ENCODE results near the gene EEF1G.
"Not testable (repeated sequence)": the region's sequence is repeated elsewhere in the genome, so short reads cannot be mapped to it uniquely, and the experiment has no call there.

EEF1G gene

DNA sequence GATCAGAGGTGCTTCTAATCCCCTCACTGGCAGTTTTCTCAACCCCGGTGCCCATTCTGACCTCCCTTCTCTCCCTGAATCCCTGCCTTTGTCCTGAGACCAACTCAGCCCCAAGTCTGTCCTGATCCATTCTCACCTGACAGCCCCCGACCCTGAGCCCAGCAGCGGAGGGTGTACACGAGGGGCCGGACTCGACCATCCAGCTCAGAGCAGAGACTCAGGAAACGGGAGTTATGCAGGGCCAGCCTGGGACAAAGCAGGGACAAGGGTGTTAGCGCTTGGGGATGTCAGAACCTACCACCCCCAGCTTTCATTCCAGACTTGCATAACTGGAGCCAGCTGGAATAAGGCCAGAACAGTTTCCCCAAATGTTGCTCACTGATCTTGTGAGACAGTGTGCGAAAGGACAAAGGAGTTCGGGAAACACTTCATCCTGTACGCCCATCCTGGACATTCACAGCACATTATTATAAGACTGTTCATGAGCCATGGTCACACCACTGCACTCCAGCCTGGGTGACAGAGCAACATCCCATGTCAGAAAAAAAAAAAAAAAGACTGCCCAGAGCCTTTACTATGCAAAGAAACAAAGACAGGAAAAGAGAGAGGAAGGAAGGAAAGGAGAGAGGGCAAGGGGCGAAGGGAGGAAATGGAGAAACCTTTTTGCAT lies 3.5 kb upstream of the EEF1G start:
- DNase-seq (ENCODE audit: low read depth) = no peak

DNA sequence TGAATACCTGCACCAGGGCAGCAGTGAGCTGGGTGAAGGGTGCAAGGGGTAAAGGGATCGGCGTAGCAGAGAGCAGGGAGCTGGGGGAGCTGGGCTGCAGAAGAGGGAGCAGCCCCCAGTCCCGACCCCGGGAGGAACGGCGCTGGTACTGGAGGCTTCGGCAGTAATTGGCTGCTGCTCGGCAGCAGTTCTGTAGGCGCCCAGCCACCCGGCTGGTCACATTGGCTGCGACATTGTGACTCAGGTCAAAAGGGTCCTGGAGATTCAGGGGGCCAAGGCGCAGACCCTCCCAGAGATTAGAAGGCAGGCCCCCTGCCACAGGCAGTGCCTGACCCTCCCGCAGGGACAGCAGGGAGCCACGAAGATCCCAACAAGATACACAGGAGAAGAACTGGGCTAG lies 2.1 kb upstream of the EEF1G start:
- no peak for DNase-seq (ENCODE audit: low read depth)

DNA sequence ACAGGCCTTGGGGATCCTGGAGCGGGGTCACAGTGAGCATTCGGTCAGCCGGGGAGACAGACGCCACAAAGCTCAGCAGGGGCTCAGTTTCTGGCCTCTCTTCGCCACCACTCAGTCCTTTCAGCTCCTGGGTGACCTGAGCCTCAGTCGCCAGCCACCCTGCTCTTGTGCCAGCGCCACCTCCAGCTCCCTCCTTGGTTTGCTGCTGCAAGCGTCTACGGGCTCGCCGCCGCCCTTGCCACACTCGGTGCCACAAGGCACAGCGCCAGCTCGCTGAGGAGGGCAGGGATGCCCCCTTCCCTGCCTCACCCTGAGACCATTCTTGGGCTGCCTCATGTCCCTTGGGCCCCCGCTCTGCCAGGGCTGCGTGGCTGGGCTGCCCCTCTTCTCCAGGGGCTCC lies 1.5 kb upstream of the EEF1G start:
- no peak for DNase-seq (ENCODE audit: low read depth)

DNA sequence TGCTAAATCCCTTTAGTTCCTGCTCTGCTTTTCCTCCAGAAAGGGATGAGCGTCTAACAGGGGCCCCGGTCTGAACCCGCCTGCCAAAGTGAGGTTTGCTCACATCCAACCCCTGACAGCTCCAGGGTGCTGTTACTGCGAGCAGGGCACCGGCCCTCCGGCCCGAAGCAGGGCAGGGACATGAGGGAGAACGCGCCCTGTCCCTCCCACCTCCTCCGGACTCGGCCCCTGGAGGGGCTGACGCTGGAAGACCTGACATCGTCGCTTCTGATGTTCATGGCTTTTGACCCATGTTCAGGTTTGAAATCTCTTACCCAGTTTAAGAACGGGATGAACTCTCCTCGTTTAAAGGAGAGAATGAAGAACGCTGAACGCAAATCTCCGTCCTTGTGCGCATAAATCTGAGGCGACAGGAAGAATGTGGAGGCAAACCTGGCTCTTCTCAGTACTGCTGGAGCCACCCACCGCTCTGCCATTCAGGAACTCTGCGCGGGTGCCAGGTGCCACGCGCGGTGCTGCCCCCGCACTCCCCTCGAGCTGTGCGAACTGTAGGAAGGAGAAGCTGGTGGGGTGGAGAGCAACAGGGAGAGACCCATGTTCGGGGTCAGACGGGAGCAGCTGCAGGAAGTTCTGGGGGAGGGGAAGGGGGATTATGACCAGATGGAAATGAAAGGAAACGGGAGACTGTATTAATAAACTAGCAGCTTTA lies 826 bp upstream of the EEF1G start:
- no peak for DNase-seq (ENCODE audit: low read depth)

DNA sequence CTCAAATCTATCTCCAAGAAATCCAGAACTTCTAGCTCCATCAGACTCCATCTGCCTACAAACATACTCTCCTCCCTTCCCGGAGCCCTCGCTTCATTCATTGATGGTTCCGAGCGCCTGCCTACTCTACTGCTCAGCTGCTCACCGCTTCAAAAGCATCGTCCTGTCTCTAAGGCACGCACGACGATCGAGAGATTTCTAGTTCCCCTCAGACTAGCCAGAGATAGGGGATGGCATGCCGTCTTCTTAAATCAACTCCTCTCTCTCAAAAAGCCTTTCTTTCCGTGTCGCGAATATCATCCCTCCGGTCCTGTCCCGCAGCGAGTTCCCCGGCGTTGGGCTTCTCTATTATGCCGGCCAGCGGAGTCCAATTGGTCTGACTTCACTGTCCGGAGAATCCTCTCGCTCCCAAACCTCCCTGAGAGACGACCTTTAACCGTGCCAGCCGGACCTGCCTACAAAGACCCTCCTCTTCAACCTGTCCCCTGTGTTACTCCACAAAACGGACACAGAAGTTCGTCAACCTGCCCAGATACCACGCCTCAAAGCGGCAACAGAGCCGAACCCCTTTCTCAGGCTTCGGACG lies 592 bp downstream of the EEF1G start:
- no peak for DNase-seq (ENCODE audit: low read depth)

DNA sequence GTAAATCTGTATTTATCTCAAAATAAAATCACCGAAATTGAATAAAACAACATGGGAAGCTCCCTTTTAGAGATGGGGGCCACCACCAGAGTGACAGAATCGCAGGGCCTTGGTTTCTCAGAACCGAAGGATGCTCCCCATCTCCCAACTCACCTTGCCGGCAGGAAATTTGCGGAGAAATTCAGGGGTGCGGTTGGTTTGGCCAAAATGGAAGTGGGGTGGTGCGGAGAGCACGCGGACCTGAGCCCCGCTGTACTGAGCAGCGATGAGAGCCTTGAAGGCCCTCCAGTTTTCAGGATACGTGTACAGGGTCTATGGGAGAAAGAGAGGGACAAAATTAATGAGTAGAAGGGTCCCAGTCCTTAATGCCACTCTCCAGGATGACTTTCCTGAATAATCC lies 1.3 kb downstream of the EEF1G start:
- DNase-seq (ENCODE audit: low read depth) = no peak

- not testable (repeated sequence) for DNase-seq (ENCODE audit: low read depth)
Measured at GRCh38 chr11:62571493-62571892, 2.2 kb downstream of the EEF1G start.

DNA sequence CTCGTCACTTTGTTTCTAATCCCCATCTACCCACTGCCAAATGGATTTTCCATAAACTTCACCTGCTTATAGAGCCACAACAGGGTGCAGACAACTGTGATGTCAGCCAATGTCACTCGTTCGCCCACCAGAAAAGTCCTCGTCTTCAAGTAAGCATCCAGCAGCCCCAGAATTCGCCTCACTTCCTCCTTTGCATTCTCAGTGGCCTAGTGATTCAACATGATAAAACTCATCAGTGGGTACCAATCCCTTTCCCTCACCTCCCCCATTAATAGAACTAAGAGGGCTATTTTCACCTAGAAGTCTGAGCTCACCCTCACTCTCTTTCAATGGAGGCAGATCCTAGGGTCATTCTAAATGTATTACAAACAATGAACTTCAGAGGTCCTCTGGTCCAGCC lies 2.8 kb downstream of the EEF1G start:
- not testable (repeated sequence) for DNase-seq (ENCODE audit: low read depth)

GRCh38 chr11:62569611-62570010 lies 4.1 kb downstream of the EEF1G start:
- DNase-seq (ENCODE audit: low read depth) = no peak

DNA sequence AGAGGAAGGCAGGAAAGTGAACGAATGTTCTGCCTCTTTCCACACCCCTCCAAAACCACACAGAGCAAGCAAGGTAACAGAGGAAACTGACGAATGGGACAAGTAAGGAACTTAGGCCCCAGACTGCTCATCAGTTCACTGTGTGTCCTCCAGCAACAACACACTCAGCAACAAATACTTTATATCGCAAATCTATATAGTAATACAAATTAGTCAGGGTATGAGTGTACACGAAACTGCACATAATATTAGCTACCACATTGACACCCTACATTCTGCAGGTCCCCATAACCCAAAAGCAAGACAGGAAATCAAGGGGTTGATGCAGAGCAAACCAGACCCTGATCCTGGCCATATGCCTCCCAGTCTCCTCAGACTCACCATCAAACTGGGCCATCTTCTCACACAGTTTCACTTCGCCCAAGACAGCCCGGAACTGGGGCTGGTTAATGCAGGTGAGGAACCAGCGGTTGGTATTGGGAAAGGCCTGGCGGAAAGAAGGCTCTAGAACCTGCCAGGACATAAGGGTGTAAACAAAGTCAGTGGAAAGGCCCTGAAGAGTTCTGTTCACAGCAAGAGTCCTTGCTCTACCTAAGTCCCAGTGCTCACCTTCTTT lies 6.6 kb downstream of the EEF1G start:
- no peak for DNase-seq (ENCODE audit: low read depth)

DNA sequence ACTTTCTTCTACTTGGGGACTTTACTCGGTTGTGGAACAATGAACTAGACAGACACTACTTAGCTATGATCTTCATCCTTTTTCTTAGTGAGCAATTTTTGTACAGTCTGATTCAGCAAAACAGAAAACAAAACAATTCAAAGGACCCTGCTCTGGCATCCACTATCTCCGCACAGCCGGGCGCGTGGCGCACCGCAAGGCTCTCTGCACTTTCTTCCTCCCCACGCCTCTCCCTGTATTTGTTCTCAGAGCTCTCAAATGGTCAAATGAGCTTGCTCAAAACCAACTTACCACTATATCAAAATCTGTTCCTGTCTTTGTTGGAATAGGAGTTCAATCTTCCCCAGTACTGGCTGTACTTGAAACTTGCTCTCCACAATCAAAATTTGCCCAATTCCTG lies 7.4 kb downstream of the EEF1G start:
- DNase-seq (ENCODE audit: low read depth) = no peak

GRCh38 chr11:62565100-62565802 lies 8.4 kb downstream of the EEF1G start:
- no peak for DNase-seq (ENCODE audit: low read depth)

DNA sequence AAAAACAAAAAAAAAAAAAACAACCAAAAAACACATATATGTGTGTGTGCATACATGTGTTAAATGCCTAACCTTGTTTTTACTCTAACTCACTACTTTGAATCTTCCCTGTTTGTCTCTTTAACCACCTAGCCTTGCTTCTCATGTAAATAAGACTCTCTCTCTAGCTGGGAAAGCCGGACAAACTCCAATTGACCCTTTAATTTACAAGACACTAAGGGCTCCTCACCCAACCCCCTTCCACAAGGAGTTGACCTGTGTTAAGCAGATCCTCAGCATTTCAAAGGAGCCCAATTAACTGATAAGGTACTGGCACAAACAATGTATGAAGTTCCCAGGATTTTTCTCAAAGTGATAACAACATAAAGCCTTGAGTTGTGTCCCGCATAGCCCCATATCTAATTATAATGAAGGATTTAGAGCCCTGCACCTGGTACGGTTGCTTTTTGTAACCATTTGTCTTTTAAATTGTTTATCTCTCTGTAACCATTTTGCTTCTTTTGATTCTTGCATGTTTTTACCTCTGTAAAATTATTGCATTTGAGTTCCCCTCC lies 11.9 kb downstream of the EEF1G start:
- DNase-seq (ENCODE audit: low read depth) = not testable (repeated sequence)

GRCh38 chr11:62560566-62561103 lies 13.1 kb downstream of the EEF1G start:
- DNase-seq (ENCODE audit: low read depth) = no peak

DNA sequence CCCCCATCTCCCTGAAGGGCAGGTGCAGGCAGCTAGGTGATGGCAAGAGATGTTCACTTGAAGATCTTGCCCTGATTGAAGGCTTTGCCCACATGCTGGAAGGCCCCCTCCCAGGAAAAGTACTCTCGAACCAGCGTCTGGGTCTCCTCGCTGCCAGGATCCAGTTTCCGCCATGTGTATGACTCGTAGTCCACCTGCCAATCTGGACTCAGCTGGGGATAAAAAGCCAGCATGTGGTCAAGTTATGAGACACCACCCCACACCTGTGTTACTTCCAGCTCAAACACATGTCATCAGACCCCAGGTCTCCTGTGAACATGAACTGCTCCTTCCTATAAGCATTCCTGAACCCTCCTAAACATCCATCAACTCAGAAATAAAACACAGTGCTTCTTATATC lies 14.1 kb downstream of the EEF1G start:
- DNase-seq (ENCODE audit: low read depth) = not testable (repeated sequence)

GRCh38 chr11:62559204-62559603 lies 14.5 kb downstream of the EEF1G start:
- DNase-seq (ENCODE audit: low read depth) = no peak

DNA sequence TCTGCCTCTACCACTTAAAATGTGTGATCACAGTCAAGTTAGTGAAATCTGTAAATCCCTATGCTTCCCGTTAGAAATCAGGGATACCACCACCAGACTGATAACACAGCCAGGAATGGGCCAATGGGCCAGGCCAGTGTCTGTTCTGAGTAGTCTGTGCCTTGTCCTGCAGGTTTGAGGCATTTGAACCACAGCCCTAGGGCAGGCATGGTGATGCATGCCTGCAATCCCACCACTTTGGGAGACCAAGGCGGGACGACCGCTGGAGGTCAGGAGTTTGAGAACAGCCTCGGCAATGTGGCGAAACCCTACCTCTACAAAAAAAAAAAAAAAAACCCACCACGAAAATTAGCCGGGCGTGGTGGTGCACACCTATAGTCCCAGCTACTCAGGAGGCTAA lies 15.0 kb downstream of the EEF1G start:
- no peak for DNase-seq (ENCODE audit: low read depth)

GRCh38 chr11:62556875-62557631 lies 16.6 kb downstream of the EEF1G start:
- DNase-seq (ENCODE audit: low read depth) = no peak

DNA sequence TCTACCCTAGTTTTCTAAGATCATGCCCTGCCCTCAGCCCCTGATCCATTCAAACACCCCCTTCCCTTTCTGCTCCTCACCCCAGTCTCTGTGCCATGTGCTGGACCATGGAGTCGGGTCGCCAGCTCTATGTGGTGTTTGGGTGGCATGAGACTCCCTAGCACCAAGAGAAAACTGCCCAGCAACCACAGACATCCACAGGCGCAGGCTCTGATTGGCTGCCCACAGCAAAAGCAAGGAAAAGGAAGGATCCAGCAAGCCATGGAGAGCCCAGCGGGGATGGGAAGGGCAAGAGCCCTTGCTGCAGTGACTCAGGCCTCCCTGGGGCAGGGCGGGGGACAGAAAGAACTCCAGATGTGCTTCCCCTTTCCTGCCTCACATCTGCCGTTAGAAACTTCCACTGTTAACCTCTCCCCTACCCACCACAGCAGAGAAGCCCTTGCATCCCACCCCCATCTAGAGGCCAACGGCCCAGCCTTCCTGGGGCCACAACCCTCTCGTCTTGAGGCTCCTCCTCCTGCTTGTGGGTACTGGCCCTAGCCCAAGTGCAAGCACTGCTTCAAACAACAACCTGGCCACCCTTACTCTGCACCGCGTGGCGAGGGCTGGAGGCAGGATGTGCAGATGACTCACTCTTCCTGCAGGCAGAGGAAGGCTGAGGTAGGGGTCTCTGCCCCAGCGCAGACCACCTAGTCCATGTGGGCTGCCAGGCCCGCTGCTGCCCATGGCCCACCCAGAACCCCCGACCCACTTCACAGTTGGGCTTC lies 17.4 kb downstream of the EEF1G start:
- no peak for DNase-seq (ENCODE audit: low read depth)

- DNase-seq (ENCODE audit: low read depth) = no peak
Measured at GRCh38 chr11:62555464-62556107, 18.1 kb downstream of the EEF1G start.

Measured in stimulated activated CD8-positive, alpha-beta memory T cell treated with anti-CD3 and anti-CD28 coated beads, Interleukin-7, amount 100 ng/mL, for 24 hours (primary cell).